Ovary (tissue), 9 donors: ENCODE results near the gene PROB1. TPM values are rescaled to one million over a fixed set of nuclear protein-coding genes. Genes with fewer than 3 reads are reported as not detected.

ENCODE experiments used
- DNase-seq, 5 donors: peaks; one replicate each; pipeline ENCODE4 v3.0.0-alpha.2; 2019 to 2020
- H3K27ac ChIP-seq, 2 donors: fragments of 200-600 bp; one replicate each; pipeline versions ENCODE4 v1.5.1 to v1.8.0; 2019 to 2022
- H3K27me3 ChIP-seq: fragments of 200-600 bp; one replicate; pipeline ENCODE4 v1.8.0; 2022
- H3K36me3 ChIP-seq: fragments of 200-600 bp; sonication (generic); one replicate; pipeline ENCODE4 v1.5.1; 2019
- H3K4me1 ChIP-seq: one replicate; pipeline ENCODE4 v1.8.1; 2013; ENCODE audit warnings: mild to moderate bottlenecking, moderate library complexity; ENCODE audit not compliant: insufficient read depth
- H3K4me3 ChIP-seq: fragments of 200-600 bp; sonication (generic); one replicate; pipeline ENCODE4 v1.5.1; 2017
- H3K9me3 ChIP-seq, 2 donors: fragments of 200-600 bp in 1 of 2; sonication (generic) in 1 of 2; one replicate each; pipeline versions ENCODE4 v1.5.1 to v1.8.1; 2013 to 2019; ENCODE audit warnings: mild to moderate bottlenecking in 1 of 2, moderate library complexity in 1 of 2
- CTCF ChIP-seq, 3 donors: fragments of 450-650 bp in 2 of 3; fragments of 200-600 bp in 1 of 3; IDR thresholded peaks; one replicate each; pipeline versions ENCODE4 v1.5.1 to v1.8.0; 2016 to 2022; ENCODE audit warnings: antibody characterized with exemption in 3 of 3, mild to moderate bottlenecking in 1 of 3
- EP300 ChIP-seq: sonication (generic); formaldehyde crosslinking; IDR thresholded peaks from one replicate; pipeline ENCODE4 v1.6.1; 2017; ENCODE audit warnings: antibody characterized with exemption
- POLR2A ChIP-seq: fragments of 450-650 bp; IDR thresholded peaks from one replicate; pipeline ENCODE4 v1.6.1; 2017; ENCODE audit warnings: antibody characterized with exemption, mild to moderate bottlenecking, moderate library complexity
- WGBS, 3 donors: extraction: QIAGEN DNeasy Blood & Tissue Kit in 1 of 3; methylation state at CpG; one replicate each; pipeline versions ENCODE4 v1.1.5 to v1.1.7; 2013 to 2017; 5-methylcytosine and 5-hydroxymethylcytosine counted together
- intact Hi-C, 4 donors: fragments of 100-400 bp; cut with DNase I; formaldehyde crosslinking; loops; one replicate each; pipeline versions ENCODE4 v1.11.0 to v1.15.1; 2022 to 2023
- polyA plus RNA-seq, 2 donors: library from polyadenylated mRNA; stranded (reverse); fragments of 200-250 nt in 1 of 2; fragments of 350-450 nt in 1 of 2; fragmentation: Illumina TruSeq in 1 of 2; extraction: RNeasy Lipid Tissue Mini Kit (QIAGEN cat#74804) in 1 of 2; gene quantifications; one replicate each; pipeline ENCODE4 v1.2.3, GENCODE V29; 2013 to 2014
- total RNA-seq, 7 donors: library from RNA; depleted of rRNA in 2 of 7; stranded (reverse); fragments of >200 nt in 2 of 7; fragmentation: NEBNext Ultra II Directional in 3 of 7; extraction: Animal tissue kit (Norgen Biotek cat#: 25700) in 3 of 7; gene quantifications; one replicate each; pipeline versions ENCODE4 v1.1.0 to v1.2.4, GENCODE V29; 2016 to 2023
- donor health status: DM: no; HTN: no; CAD: no; lungs with moderate emphysema.
- donor health status: DM: no; HTN: no; CAD: no.
- donor health status: Bipolar disorder and iron deficiency.
- donor health status: DM: yes; HTN: yes; CAD: no.
- donor health status: DM: no; HTN: no; CAD: no.
- donor health status: DM: yes; HTN: yes; CAD: no.

The PROB1 gene
- total and polyA plus RNA-seq, 9 donors: 0.60 to 2.0 (median 1.0) TPM

GRCh38 chr5:139395844-139396640, 1.1 kb upstream of the PROB1 start:
- WGBS, 3 donors: 77 to 85% (median 83%) methylated on average over 8 of the region's 8 CpGs
- Histone ChIP-seq H3K9me3 (no peaks in the 10 kb centered on the region), H3K4me3 (no peak overlapping the region), H3K4me1 (peaks cover 9% of the 10 kb centered on the region), H3K27ac (no peak overlapping the region), H3K27me3 (peaks cover 5% of the 10 kb centered on the region), H3K36me3 (no peaks in the 10 kb centered on the region)
- intact Hi-C loops: no loop called here
- TF ChIP-seq POLR2A: no peak
- DNase-seq: no peak

- TF ChIP-seq EP300: no peak
- peak in 2 of 3 donors; percentile 22 to 41 for TF ChIP-seq CTCF (IDR thresholded peaks at IDR 0.05)
- no peak for TF ChIP-seq POLR2A
- DNase-seq: peak in 2 of 5 donors; percentile 54 to 69
- no peaks in the 10 kb centered on the region for H3K9me3 ChIP-seq
- H3K4me1 ChIP-seq: peaks cover 9% of the 10 kb centered on the region
- intact Hi-C loops: no loop called here
- H3K36me3 ChIP-seq: no peaks in the 10 kb centered on the region
- peak overlapping the region; percentile 17 to 21 for H3K27ac ChIP-seq
- H3K27me3 ChIP-seq: peaks cover 5% of the 10 kb centered on the region
- 0 to 2% (median 1%) methylated on average over 15 to 62 of the region's 62 CpGs for WGBS, 3 donors
- H3K4me3 ChIP-seq: peak overlapping the region; percentile 35
Measured at GRCh38 chr5:139394123-139394653, 716 bp downstream of the PROB1 start.

GRCh38 chr5:139393497-139394122, 1.3 kb downstream of the PROB1 start:
- Histone ChIP-seq H3K27me3 (peaks cover 5% of the 10 kb centered on the region), H3K4me1 (peaks cover 9% of the 10 kb centered on the region), H3K27ac (no peak overlapping the region), H3K4me3 (peak overlapping the region; percentile 35), H3K9me3 (no peaks in the 10 kb centered on the region), H3K36me3 (no peaks in the 10 kb centered on the region)
- TF ChIP-seq POLR2A: no peak
- no peak for TF ChIP-seq CTCF (IDR thresholded peaks at IDR 0.05)
- TF ChIP-seq EP300: no peak
- DNase-seq: no peak
- intact Hi-C loops: no loop called here
- WGBS, 3 donors: 6 to 14% (median 8%) methylated on average over 35 to 49 of the region's 49 CpGs

GRCh38 chr5:139392678-139393496, 2.0 kb downstream of the PROB1 start:
- Histone ChIP-seq H3K27ac (no peak overlapping the region), H3K4me3 (peak overlapping the region; percentile 35), H3K9me3 (no peaks in the 10 kb centered on the region), H3K36me3 (no peaks in the 10 kb centered on the region), H3K27me3 (peaks cover 5% of the 10 kb centered on the region), H3K4me1 (peaks cover 9% of the 10 kb centered on the region)
- peak in 1 of 5 donors; percentile 69 for DNase-seq
- TF ChIP-seq CTCF (IDR thresholded peaks at IDR 0.05): peak in 1 of 3 donors; percentile 5
- TF ChIP-seq POLR2A: no peak
- 4 to 12% (median 5%) methylated on average over 31 to 77 of the region's 77 CpGs for WGBS, 3 donors
- intact Hi-C loops: no loop called here
